Measurements from ENCODE around the gene TMC3. TPM values are rescaled to one million over a fixed set of nuclear protein-coding genes. Genes with fewer than 3 reads are reported as not detected.

TMC3 gene
- total and polyA plus RNA-seq, 4 donors: 0.03 TPM; not detected in 3

GRCh38 chr15:81377871-81378270 is 3.9 kb upstream of the TMC3 start:
- no peak overlapping the region for H3K4me3 ChIP-seq
- 65 to 68% methylated on average over 4 of the region's 4 CpGs for WGBS, 2 donors
- no peak overlapping the region for H3K9ac ChIP-seq (ENCODE audit: insufficient read depth in 1 of 2, low read length in 2 of 2)
- no peaks in the 10 kb centered on the region for H3K27me3 ChIP-seq (ENCODE audit: control insufficient read depth in 3 of 3, insufficient read depth in 3 of 3, low read length in 2 of 3)
- peaks cover 0 to 4% (median 0%) of the 10 kb centered on the region in 5 donors for H3K4me1 ChIP-seq (ENCODE audit: control insufficient read depth in 5 of 5, insufficient read depth in 5 of 5, low read length in 5 of 5)
- no peaks in the 10 kb centered on the region for H3K9me3 ChIP-seq (ENCODE audit: control insufficient read depth in 4 of 4, insufficient read depth in 3 of 4, low read length in 3 of 4)
- no peak for DNase-seq
- TF ChIP-seq, protein P1, sequence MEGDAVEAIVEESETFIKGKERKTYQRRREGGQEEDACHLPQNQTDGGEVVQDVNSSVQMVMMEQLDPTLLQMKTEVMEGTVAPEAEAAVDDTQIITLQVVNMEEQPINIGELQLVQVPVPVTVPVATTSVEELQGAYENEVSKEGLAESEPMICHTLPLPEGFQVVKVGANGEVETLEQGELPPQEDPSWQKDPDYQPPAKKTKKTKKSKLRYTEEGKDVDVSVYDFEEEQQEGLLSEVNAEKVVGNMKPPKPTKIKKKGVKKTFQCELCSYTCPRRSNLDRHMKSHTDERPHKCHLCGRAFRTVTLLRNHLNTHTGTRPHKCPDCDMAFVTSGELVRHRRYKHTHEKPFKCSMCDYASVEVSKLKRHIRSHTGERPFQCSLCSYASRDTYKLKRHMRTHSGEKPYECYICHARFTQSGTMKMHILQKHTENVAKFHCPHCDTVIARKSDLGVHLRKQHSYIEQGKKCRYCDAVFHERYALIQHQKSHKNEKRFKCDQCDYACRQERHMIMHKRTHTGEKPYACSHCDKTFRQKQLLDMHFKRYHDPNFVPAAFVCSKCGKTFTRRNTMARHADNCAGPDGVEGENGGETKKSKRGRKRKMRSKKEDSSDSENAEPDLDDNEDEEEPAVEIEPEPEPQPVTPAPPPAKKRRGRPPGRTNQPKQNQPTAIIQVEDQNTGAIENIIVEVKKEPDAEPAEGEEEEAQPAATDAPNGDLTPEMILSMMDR (IDR thresholded peaks at IDR 0.05; ENCODE audit: control extremely low read depth, extremely low read depth): no peak
- H3K27ac ChIP-seq (ENCODE audit: low read depth in 1 of 2, low read length in 1 of 2): no peak overlapping the region
- no peaks in the 10 kb centered on the region for H3K36me3 ChIP-seq (ENCODE audit: control insufficient read depth in 4 of 4, insufficient read depth in 4 of 4, low read length in 4 of 4)
- no peak for ATAC-seq (ENCODE audit: insufficient read depth, low FRiP score)

GRCh38 chr15:81376231-81376630 is 2.2 kb upstream of the TMC3 start:
- H3K27me3 ChIP-seq (ENCODE audit: control insufficient read depth in 3 of 3, insufficient read depth in 3 of 3, low read length in 2 of 3): no peaks in the 10 kb centered on the region
- WGBS, 2 donors: 97 to 98% methylated on average over 4 of the region's 4 CpGs
- TF ChIP-seq, protein P1 (IDR thresholded peaks at IDR 0.05; ENCODE audit: control extremely low read depth, extremely low read depth): no peak
- peaks cover 0 to 4% (median 0%) of the 10 kb centered on the region in 5 donors for H3K4me1 ChIP-seq (ENCODE audit: control insufficient read depth in 5 of 5, insufficient read depth in 5 of 5, low read length in 5 of 5)
- H3K27ac ChIP-seq (ENCODE audit: low read depth in 1 of 2, low read length in 1 of 2): no peak overlapping the region
- H3K36me3 ChIP-seq (ENCODE audit: control insufficient read depth in 4 of 4, insufficient read depth in 4 of 4, low read length in 4 of 4): no peaks in the 10 kb centered on the region
- DNase-seq (no peak), ATAC-seq (ENCODE audit: insufficient read depth, low FRiP score) (no peak)
- H3K4me3 ChIP-seq: no peak overlapping the region
- H3K9me3 ChIP-seq (ENCODE audit: control insufficient read depth in 4 of 4, insufficient read depth in 3 of 4, low read length in 3 of 4): no peaks in the 10 kb centered on the region
- no peak overlapping the region for H3K9ac ChIP-seq (ENCODE audit: insufficient read depth in 1 of 2, low read length in 2 of 2)

DNA sequence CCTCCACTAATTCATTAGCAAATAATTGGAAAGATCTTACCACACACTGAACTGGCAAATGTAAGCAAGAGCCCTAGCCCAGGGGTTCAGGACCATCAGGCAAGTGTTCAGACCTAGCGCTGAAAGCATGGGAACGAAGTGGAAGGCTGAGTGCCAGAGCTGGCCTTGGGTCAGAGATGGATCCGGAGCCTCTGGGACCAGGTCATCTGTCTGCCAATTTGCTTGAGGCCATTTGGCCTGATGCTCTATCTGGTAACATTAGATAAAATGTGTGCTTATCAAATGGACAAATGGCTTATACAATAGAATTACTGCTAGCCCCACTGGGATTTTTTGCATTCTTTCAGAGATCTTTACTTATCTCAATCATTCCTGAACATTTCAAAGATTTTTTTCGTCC is 1.4 kb upstream of the TMC3 start:
- H3K27me3 ChIP-seq (ENCODE audit: control insufficient read depth in 3 of 3, insufficient read depth in 3 of 3, low read length in 2 of 3): no peaks in the 10 kb centered on the region
- H3K4me1 ChIP-seq (ENCODE audit: control insufficient read depth in 5 of 5, insufficient read depth in 5 of 5, low read length in 5 of 5): peaks cover 0 to 4% (median 0%) of the 10 kb centered on the region in 5 donors
- H3K9me3 ChIP-seq (ENCODE audit: control insufficient read depth in 4 of 4, insufficient read depth in 3 of 4, low read length in 3 of 4): no peaks in the 10 kb centered on the region
- no peak overlapping the region for H3K27ac ChIP-seq (ENCODE audit: low read depth in 1 of 2, low read length in 1 of 2)
- ATAC-seq (ENCODE audit: insufficient read depth, low FRiP score) (no peak), DNase-seq (no peak)
- H3K4me3 ChIP-seq: no peak overlapping the region
- 91% methylated on average over 4 of the region's 4 CpGs for WGBS, 2 donors
- H3K9ac ChIP-seq (ENCODE audit: insufficient read depth in 1 of 2, low read length in 2 of 2): no peak overlapping the region
- H3K36me3 ChIP-seq (ENCODE audit: control insufficient read depth in 4 of 4, insufficient read depth in 4 of 4, low read length in 4 of 4): no peaks in the 10 kb centered on the region
- TF ChIP-seq, protein P1 (IDR thresholded peaks at IDR 0.05; ENCODE audit: control extremely low read depth, extremely low read depth): no peak

- WGBS, 2 donors: 67 to 81% methylated on average over 5 of the region's 5 CpGs
- H3K4me3 ChIP-seq: no peak overlapping the region
- ATAC-seq (ENCODE audit: insufficient read depth, low FRiP score) (no peak), DNase-seq (no peak)
- TF ChIP-seq, protein P1 (IDR thresholded peaks at IDR 0.05; ENCODE audit: control extremely low read depth, extremely low read depth): no peak
- no peaks in the 10 kb centered on the region for H3K9me3 ChIP-seq (ENCODE audit: control insufficient read depth in 4 of 4, insufficient read depth in 3 of 4, low read length in 3 of 4)
- no peaks in the 10 kb centered on the region for H3K36me3 ChIP-seq (ENCODE audit: control insufficient read depth in 4 of 4, insufficient read depth in 4 of 4, low read length in 4 of 4)
- peaks cover 0 to 4% (median 0%) of the 10 kb centered on the region in 5 donors for H3K4me1 ChIP-seq (ENCODE audit: control insufficient read depth in 5 of 5, insufficient read depth in 5 of 5, low read length in 5 of 5)
- no peaks in the 10 kb centered on the region for H3K27me3 ChIP-seq (ENCODE audit: control insufficient read depth in 3 of 3, insufficient read depth in 3 of 3, low read length in 2 of 3)
- H3K27ac ChIP-seq (ENCODE audit: low read depth in 1 of 2, low read length in 1 of 2): no peak overlapping the region
- no peak overlapping the region for H3K9ac ChIP-seq (ENCODE audit: insufficient read depth in 1 of 2, low read length in 2 of 2)
Observed at GRCh38 chr15:81373176-81373575, 837 bp downstream of the TMC3 start.

Measured in lung (tissue), 12 donors.